Osteocyte (in vitro differentiated cells): ENCODE data around the gene AK5. TPM values are rescaled to one million over a fixed set of nuclear protein-coding genes. Genes with fewer than 3 reads are reported as not detected.

ENCODE experiments used
- DNase-seq: peaks from one replicate; pipeline ENCODE4 v3.0.0; 2021; ENCODE audit warnings: mixed read lengths; ENCODE audit not compliant: unreplicated experiment; ENCODE audit errors: extremely low spot score
- H3K27ac Mint-ChIP-seq: one replicate; pipeline ENCODE4 v1.8.0; 2021; ENCODE audit warnings: mild to moderate bottlenecking, mixed read lengths; ENCODE audit not compliant: unreplicated experiment
- H3K27me3 Mint-ChIP-seq: one replicate; pipeline ENCODE4 v1.8.0; 2021; ENCODE audit warnings: mixed read lengths; ENCODE audit not compliant: unreplicated experiment
- H3K36me3 Mint-ChIP-seq: one replicate; pipeline ENCODE4 v1.8.0; 2021; ENCODE audit warnings: mixed read lengths; ENCODE audit not compliant: unreplicated experiment
- H3K4me1 Mint-ChIP-seq: one replicate; pipeline ENCODE4 v1.8.0; 2021; ENCODE audit warnings: mixed read lengths; ENCODE audit not compliant: unreplicated experiment
- H3K4me3 Mint-ChIP-seq: one replicate; pipeline ENCODE4 v1.8.0; 2021; ENCODE audit warnings: mild to moderate bottlenecking, moderate library complexity, mixed read lengths; ENCODE audit not compliant: unreplicated experiment
- H3K9me3 Mint-ChIP-seq: one replicate; pipeline ENCODE4 v1.8.0; 2021; ENCODE audit warnings: mixed read lengths; ENCODE audit not compliant: unreplicated experiment
- total RNA-seq: library from RNA; stranded (reverse); gene quantifications from 2 replicates; pipeline ENCODE4 v1.2.1, GENCODE V29; 2021
- TF ChIP-seq, protein P1 (sequence below): fragments of 200-600 bp; sonication (generic); IDR thresholded peaks from 2 replicates; pipeline ENCODE4 v1.5.0; 2021; ENCODE audit warnings: antibody characterized with exemption, mild to moderate bottlenecking, moderate library complexity

Gene AK5
- total RNA-seq, 1 donor from 2014 or later, result 38.1 TPM

- Mint-ChIP-seq H3K27me3 (no peaks in the 10 kb centered on the region), H3K4me3 (no peak overlapping the region), H3K9me3 (no peaks in the 10 kb centered on the region), H3K4me1 (peaks cover 12% of the 10 kb centered on the region), H3K27ac (no peak overlapping the region), H3K36me3 (peaks cover 43% of the 10 kb centered on the region)
- no peak for DNase-seq
- TF ChIP-seq, protein P1, sequence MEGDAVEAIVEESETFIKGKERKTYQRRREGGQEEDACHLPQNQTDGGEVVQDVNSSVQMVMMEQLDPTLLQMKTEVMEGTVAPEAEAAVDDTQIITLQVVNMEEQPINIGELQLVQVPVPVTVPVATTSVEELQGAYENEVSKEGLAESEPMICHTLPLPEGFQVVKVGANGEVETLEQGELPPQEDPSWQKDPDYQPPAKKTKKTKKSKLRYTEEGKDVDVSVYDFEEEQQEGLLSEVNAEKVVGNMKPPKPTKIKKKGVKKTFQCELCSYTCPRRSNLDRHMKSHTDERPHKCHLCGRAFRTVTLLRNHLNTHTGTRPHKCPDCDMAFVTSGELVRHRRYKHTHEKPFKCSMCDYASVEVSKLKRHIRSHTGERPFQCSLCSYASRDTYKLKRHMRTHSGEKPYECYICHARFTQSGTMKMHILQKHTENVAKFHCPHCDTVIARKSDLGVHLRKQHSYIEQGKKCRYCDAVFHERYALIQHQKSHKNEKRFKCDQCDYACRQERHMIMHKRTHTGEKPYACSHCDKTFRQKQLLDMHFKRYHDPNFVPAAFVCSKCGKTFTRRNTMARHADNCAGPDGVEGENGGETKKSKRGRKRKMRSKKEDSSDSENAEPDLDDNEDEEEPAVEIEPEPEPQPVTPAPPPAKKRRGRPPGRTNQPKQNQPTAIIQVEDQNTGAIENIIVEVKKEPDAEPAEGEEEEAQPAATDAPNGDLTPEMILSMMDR, result no peak
These were observed 301.7 kb downstream of the AK5 start for GRCh38 chr1:77583483-77583882.

DNA sequence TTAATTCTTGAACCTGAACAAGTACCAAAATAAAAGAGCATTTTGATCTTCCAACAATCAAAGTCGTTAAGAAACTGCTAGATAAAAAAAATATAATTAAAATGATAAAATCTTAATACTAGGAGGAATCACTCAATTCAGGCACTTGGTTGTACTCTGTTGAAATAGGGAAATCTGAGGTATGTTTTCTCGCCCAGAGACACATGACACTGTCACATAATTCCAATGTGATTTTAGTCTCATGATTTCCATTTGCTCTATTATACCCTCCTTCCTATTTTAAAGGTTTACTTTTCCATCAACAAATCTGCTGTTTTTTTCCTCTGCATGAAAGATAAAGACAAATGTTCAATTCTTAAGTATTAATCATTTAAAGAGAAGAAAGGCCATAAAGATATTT is 303.1 kb downstream of the AK5 start:
- no peak for DNase-seq
- no peaks in the 10 kb centered on the region for H3K9me3 Mint-ChIP-seq
- TF ChIP-seq, protein P1, result no peak
- peaks cover 12% of the 10 kb centered on the region for H3K4me1 Mint-ChIP-seq
- H3K27me3 Mint-ChIP-seq, result no peaks in the 10 kb centered on the region
- peaks cover 37% of the 10 kb centered on the region for H3K36me3 Mint-ChIP-seq
- H3K27ac Mint-ChIP-seq, result no peak overlapping the region
- H3K4me3 Mint-ChIP-seq, result no peak overlapping the region

- H3K27ac Mint-ChIP-seq, result no peak overlapping the region
- TF ChIP-seq, protein P1, result no peak
- H3K4me1 Mint-ChIP-seq, result peaks cover 19% of the 10 kb centered on the region
- no peaks in the 10 kb centered on the region for H3K27me3 Mint-ChIP-seq
- H3K36me3 Mint-ChIP-seq, result peaks cover 32% of the 10 kb centered on the region
- no peak for DNase-seq
- H3K4me3 Mint-ChIP-seq, result no peak overlapping the region
- H3K9me3 Mint-ChIP-seq, result no peaks in the 10 kb centered on the region
These were observed 303.9 kb downstream of the AK5 start for GRCh38 chr1:77585610-77586314.

GRCh38 chr1:77589231-77589630 is 307.4 kb downstream of the AK5 start:
- Mint-ChIP-seq H3K9me3 (no peaks in the 10 kb centered on the region), H3K27ac (no peak overlapping the region), H3K4me1 (peaks cover 23% of the 10 kb centered on the region), H3K4me3 (no peak overlapping the region), H3K36me3 (peaks cover 16% of the 10 kb centered on the region), H3K27me3 (no peaks in the 10 kb centered on the region)
- DNase-seq, result no peak
- TF ChIP-seq, protein P1, result no peak

- TF ChIP-seq, protein P1, result no peak
- Mint-ChIP-seq H3K27ac (peak overlapping the region; percentile 68), H3K9me3 (no peaks in the 10 kb centered on the region), H3K36me3 (peaks cover 17% of the 10 kb centered on the region), H3K4me1 (peaks cover 20% of the 10 kb centered on the region), H3K27me3 (no peaks in the 10 kb centered on the region), H3K4me3 (no peak overlapping the region)
- DNase-seq, result no peak
These were observed 308.8 kb downstream of the AK5 start for GRCh38 chr1:77590651-77591050.
